ENCODE measurements around the gene CDK5RAP2. TPM values are rescaled to one million over a fixed set of nuclear protein-coding genes. Genes with fewer than 3 reads are reported as not detected.

The CDK5RAP2 gene
- polyA plus RNA-seq, 1 experiment: 30.3 TPM

DNA sequence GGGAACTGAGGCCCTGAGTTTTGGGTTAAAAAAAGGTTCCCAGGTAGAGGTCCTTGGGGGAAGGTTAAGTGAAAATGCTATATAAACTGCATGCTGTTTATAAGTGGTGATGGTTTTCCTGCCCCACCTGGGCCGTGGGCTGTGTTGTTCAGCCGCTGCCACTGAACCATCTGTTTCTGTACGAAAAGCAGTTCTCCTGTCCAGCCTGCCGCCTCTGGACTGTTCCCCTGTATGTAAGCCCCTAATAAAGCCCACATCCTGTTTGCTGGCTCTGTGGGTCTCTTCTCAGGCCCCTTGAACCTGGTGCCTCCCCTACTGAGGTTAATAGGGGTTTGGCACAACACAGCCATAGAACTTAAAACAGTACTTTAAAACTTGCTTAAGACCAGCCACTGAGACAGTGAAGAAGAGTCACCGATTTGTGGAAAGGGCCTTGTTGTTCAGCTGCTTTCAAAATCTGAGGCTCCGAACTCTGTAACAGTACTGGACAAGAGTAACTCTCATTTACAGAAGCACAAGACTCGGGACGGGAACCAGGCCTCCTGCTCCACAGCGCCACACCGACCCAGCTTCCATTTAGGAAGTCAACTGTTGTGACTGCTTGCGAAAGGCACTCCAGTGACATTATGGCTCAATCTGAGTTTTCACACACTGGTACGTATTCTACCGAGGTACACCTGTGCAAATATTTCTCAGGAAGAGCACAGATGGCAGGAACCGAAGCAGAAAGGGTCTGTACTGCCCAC, 192.5 kb downstream of the CDK5RAP2 start:
- no peaks in the 10 kb centered on the region for H3K27me3 ChIP-seq (ENCODE audit: control insufficient read depth, insufficient read depth, low read length)
- no peak overlapping the region for H3K4me3 ChIP-seq (ENCODE audit: low read depth, low read length)
- ChIA-PET CTCF (no interaction called here), POLR2A (no interaction called here)
- TF ChIP-seq, protein P1, sequence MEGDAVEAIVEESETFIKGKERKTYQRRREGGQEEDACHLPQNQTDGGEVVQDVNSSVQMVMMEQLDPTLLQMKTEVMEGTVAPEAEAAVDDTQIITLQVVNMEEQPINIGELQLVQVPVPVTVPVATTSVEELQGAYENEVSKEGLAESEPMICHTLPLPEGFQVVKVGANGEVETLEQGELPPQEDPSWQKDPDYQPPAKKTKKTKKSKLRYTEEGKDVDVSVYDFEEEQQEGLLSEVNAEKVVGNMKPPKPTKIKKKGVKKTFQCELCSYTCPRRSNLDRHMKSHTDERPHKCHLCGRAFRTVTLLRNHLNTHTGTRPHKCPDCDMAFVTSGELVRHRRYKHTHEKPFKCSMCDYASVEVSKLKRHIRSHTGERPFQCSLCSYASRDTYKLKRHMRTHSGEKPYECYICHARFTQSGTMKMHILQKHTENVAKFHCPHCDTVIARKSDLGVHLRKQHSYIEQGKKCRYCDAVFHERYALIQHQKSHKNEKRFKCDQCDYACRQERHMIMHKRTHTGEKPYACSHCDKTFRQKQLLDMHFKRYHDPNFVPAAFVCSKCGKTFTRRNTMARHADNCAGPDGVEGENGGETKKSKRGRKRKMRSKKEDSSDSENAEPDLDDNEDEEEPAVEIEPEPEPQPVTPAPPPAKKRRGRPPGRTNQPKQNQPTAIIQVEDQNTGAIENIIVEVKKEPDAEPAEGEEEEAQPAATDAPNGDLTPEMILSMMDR (IDR thresholded peaks at IDR 0.05; ENCODE audit: low read depth, low read length): no peak
- no peak overlapping the region for H3K27ac ChIP-seq (ENCODE audit: low read depth, low read length)
- no peak for DNase-seq (ENCODE audit: low read depth, low spot score)
- H3K9me3 ChIP-seq (ENCODE audit: control insufficient read depth, insufficient read depth, low read length): no peaks in the 10 kb centered on the region; the same call in 1 of the 2 replicates

DNA sequence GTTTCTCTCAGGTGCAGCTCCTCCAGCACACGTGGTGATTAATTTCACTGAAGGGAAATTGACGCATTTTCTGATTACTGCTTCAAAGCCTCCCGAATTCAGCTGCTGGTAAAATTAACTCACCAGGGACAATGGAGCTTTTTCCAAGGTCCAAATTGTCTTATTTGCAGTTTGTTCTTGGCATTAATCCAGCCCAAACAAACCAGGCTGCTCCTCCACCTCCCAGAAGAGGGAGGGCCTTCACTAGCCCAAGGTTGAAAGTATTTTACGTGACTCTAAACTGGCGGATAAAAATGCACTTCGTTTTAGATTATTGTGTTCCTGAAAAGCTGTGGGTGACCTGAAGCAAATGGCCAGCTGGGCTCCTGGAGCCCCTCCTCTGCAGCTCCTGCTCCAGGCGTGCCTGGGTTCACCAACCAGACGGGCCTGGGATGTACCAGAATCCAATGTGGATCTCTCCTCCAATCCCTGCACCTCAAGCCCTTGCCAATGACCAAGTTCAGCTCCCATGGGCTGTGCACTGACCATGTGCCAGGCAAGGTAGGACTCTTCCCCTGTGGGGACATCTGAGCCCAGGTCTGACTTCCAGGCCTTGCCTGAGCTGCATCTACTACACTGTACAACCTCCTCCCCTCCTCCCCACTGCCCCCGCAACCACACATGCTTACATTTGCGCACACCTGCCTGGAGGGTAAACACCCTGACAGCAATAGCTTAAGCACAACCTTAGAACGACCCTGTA, 193.4 kb downstream of the CDK5RAP2 start:
- no peak overlapping the region for H3K4me3 ChIP-seq (ENCODE audit: low read depth, low read length)
- ChIA-PET POLR2A (no interaction called here), CTCF (interaction anchor here (1.0 kb wide), 1 partner anchor 90 kb away, joined by 3 read pairs; no protein-coding TSS in a partner anchor)
- TF ChIP-seq, protein P1 (IDR thresholded peaks at IDR 0.05; ENCODE audit: low read depth, low read length): no peak
- DNase-seq (ENCODE audit: low read depth, low spot score): no peak
- no peaks in the 10 kb centered on the region; the same call in 1 of the 2 replicates for H3K9me3 ChIP-seq (ENCODE audit: control insufficient read depth, insufficient read depth, low read length)
- no peak overlapping the region for H3K27ac ChIP-seq (ENCODE audit: low read depth, low read length)
- no peaks in the 10 kb centered on the region for H3K27me3 ChIP-seq (ENCODE audit: control insufficient read depth, insufficient read depth, low read length)

DNA sequence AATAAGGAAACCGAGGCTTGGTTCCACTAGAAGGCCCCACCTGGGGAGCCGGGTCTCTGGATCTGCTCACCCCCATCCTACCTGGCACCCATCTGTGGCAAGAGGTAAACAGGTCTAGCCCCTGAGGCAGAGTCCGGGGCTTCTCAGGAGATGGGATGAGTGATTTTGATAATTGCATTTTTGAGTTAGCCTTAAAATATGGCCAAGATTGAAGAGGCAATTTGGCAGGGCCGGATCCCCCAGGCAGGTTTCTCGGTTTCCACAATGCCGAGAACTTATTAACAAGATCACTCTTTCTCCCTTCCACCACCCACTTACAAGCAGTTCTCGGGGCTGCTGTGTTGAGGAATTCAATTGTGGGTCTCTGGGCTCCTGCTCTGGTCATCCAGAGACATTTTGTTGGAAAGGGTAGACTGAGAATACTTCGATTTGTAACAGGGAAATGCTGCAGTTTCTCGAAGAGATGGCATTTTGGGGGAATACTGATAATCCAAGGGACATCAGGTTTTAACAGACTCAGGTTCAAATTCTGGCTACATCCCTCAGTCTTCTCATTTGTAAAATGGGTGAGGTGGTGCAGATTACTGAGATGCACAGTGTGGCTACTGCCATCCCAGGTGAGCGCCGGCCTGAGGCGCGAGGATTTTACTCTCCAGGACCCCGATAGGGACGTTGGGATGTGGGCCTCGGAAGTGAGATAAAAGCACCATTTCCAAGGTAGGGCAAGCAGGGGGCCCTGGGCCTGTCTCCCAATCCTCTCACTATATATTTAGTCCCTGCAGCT, 194.2 kb downstream of the CDK5RAP2 start:
- Histone ChIP-seq H3K27ac (ENCODE audit: low read depth, low read length) (no peak overlapping the region), H3K27me3 (ENCODE audit: control insufficient read depth, insufficient read depth, low read length) (no peaks in the 10 kb centered on the region), H3K9me3 (ENCODE audit: control insufficient read depth, insufficient read depth, low read length) (no peaks in the 10 kb centered on the region; the same call in 1 of the 2 replicates), H3K4me3 (ENCODE audit: low read depth, low read length) (no peak overlapping the region)
- DNase-seq (ENCODE audit: low read depth, low spot score): no peak
- ChIA-PET POLR2A (no interaction called here), CTCF (interaction anchor here (1.0 kb wide), 1 partner anchor 91 kb away, joined by 3 read pairs; no protein-coding TSS in a partner anchor)
- TF ChIP-seq, protein P1 (IDR thresholded peaks at IDR 0.05; ENCODE audit: low read depth, low read length): no peak

GRCh38 chr9:120384925-120385272, 195.1 kb downstream of the CDK5RAP2 start:
- ChIA-PET CTCF (no interaction called here), POLR2A (no interaction called here)
- H3K27me3 ChIP-seq (ENCODE audit: control insufficient read depth, insufficient read depth, low read length): no peaks in the 10 kb centered on the region
- TF ChIP-seq, protein P1 (IDR thresholded peaks at IDR 0.05; ENCODE audit: low read depth, low read length): no peak
- no peak for DNase-seq (ENCODE audit: low read depth, low spot score)
- H3K9me3 ChIP-seq (ENCODE audit: control insufficient read depth, insufficient read depth, low read length): peaks cover under 1% of the 10 kb centered on the region
- no peak overlapping the region for H3K4me3 ChIP-seq (ENCODE audit: low read depth, low read length)
- H3K27ac ChIP-seq (ENCODE audit: low read depth, low read length): no peak overlapping the region

Data from AG04450 (cell line).